ENCODE data around the gene COL2A1. TPM values are rescaled to one million over a fixed set of nuclear protein-coding genes. Genes with fewer than 3 reads are reported as not detected.
A peak's percentile ranks its signal among the peaks of the same experiment; 100 is the strongest.

The COL2A1 gene
- 55.4 TPM for polyA plus RNA-seq (2013, experiment 1 of 2)
- polyA plus RNA-seq (2013, experiment 2 of 2): 37.9 TPM

GRCh38 chr12:48004053-48004941 is at the start of gene COL2A1:
TSS of gene COL2A1 (minus strand) at chr12:48004476. CDS start at chr12:48004321, 155 bp downstream.
- H3K9me3 ChIP-seq (ENCODE audit: control insufficient read depth, low read length): no peaks in the 10 kb centered on the region
- no peak within 1 kb of the TSS for H3K27ac ChIP-seq (ENCODE audit: low read depth, low read length, severe bottlenecking)
- WGBS, 2 experiments (ENCODE audit: insufficient coverage in 2 of 2): 0 to 1% methylated on average over 63 to 67 of the region's 83 CpGs

GRCh38 chr12:48053883-48054282 is 49.6 kb upstream of the COL2A1 start:
- Histone ChIP-seq H3K27ac (ENCODE audit: low read depth, low read length, severe bottlenecking) (no peak overlapping the region), H3K4me3 (ENCODE audit: extremely low read depth, insufficient read depth, low read length, poor library complexity, severe bottlenecking) (no peak overlapping the region), H3K4me1 (ENCODE audit: control insufficient read depth, insufficient read depth, low read length, poor library complexity, severe bottlenecking) (no peaks in the 10 kb centered on the region), H3K9me3 (ENCODE audit: control insufficient read depth, low read length) (peaks cover 5% of the 10 kb centered on the region), H3K36me3 (ENCODE audit: control insufficient read depth, insufficient read depth, low read length) (peaks cover 15% of the 10 kb centered on the region)
- 67 to 100% methylated on average over 1 of the region's 4 CpGs for WGBS, 2 experiments (ENCODE audit: insufficient coverage in 2 of 2)

More at GRCh38 chr12:48004053-48004941, at the start of gene COL2A1:
- H3K36me3 ChIP-seq (ENCODE audit: control insufficient read depth, insufficient read depth, low read length): no peaks in the 10 kb centered on the region
- peak within 1 kb of the TSS; percentile 46 for H3K4me3 ChIP-seq (ENCODE audit: extremely low read depth, insufficient read depth, low read length, poor library complexity, severe bottlenecking)
- peaks cover 22% of the 10 kb centered on the region for H3K4me1 ChIP-seq (ENCODE audit: control insufficient read depth, insufficient read depth, low read length, poor library complexity, severe bottlenecking)

- WGBS, 2 experiments (ENCODE audit: insufficient coverage in 2 of 2): 100% methylated on average over 1 of the region's 3 CpGs
- Histone ChIP-seq H3K9me3 (ENCODE audit: control insufficient read depth, low read length) (no peaks in the 10 kb centered on the region), H3K36me3 (ENCODE audit: control insufficient read depth, insufficient read depth, low read length) (peaks cover 11% of the 10 kb centered on the region), H3K4me3 (ENCODE audit: extremely low read depth, insufficient read depth, low read length, poor library complexity, severe bottlenecking) (no peak overlapping the region), H3K27ac (ENCODE audit: low read depth, low read length, severe bottlenecking) (no peak overlapping the region), H3K4me1 (ENCODE audit: control insufficient read depth, insufficient read depth, low read length, poor library complexity, severe bottlenecking) (no peaks in the 10 kb centered on the region)
These were observed 48.8 kb upstream of the COL2A1 start for GRCh38 chr12:48053122-48053521.

GRCh38 chr12:48051681-48052080 is 47.4 kb upstream of the COL2A1 start:
- WGBS, 2 experiments (ENCODE audit: insufficient coverage in 2 of 2): no CpG with 5 or more reads among the region's 2 CpGs
- H3K36me3 ChIP-seq (ENCODE audit: control insufficient read depth, insufficient read depth, low read length): peaks cover 26% of the 10 kb centered on the region
- no peak overlapping the region for H3K4me3 ChIP-seq (ENCODE audit: extremely low read depth, insufficient read depth, low read length, poor library complexity, severe bottlenecking)
- H3K9me3 ChIP-seq (ENCODE audit: control insufficient read depth, low read length): no peaks in the 10 kb centered on the region
- no peak overlapping the region for H3K27ac ChIP-seq (ENCODE audit: low read depth, low read length, severe bottlenecking)
- no peaks in the 10 kb centered on the region for H3K4me1 ChIP-seq (ENCODE audit: control insufficient read depth, insufficient read depth, low read length, poor library complexity, severe bottlenecking)

- Histone ChIP-seq H3K27ac (ENCODE audit: low read depth, low read length, severe bottlenecking) (no peak overlapping the region), H3K4me3 (ENCODE audit: extremely low read depth, insufficient read depth, low read length, poor library complexity, severe bottlenecking) (no peak overlapping the region), H3K4me1 (ENCODE audit: control insufficient read depth, insufficient read depth, low read length, poor library complexity, severe bottlenecking) (no peaks in the 10 kb centered on the region), H3K9me3 (ENCODE audit: control insufficient read depth, low read length) (no peaks in the 10 kb centered on the region), H3K36me3 (ENCODE audit: control insufficient read depth, insufficient read depth, low read length) (peaks cover 39% of the 10 kb centered on the region)
- WGBS, 2 experiments (ENCODE audit: insufficient coverage in 2 of 2): 93% methylated on average over 6 of the region's 6 CpGs
These were observed 45.9 kb upstream of the COL2A1 start for GRCh38 chr12:48050174-48050573.

- H3K27ac ChIP-seq (ENCODE audit: low read depth, low read length, severe bottlenecking): no peak overlapping the region
- H3K36me3 ChIP-seq (ENCODE audit: control insufficient read depth, insufficient read depth, low read length): peaks cover 56% of the 10 kb centered on the region
These were observed 41.8 kb upstream of the COL2A1 start for GRCh38 chr12:48045965-48046518.

GRCh38 chr12:48045061-48045846 is 41.0 kb upstream of the COL2A1 start:
- Histone ChIP-seq H3K36me3 (ENCODE audit: control insufficient read depth, insufficient read depth, low read length) (peaks cover 51% of the 10 kb centered on the region), H3K27ac (ENCODE audit: low read depth, low read length, severe bottlenecking) (no peak overlapping the region), H3K4me3 (ENCODE audit: extremely low read depth, insufficient read depth, low read length, poor library complexity, severe bottlenecking) (no peak overlapping the region), H3K9me3 (ENCODE audit: control insufficient read depth, low read length) (no peaks in the 10 kb centered on the region), H3K4me1 (ENCODE audit: control insufficient read depth, insufficient read depth, low read length, poor library complexity, severe bottlenecking) (no peaks in the 10 kb centered on the region)
- WGBS, 2 experiments (ENCODE audit: insufficient coverage in 2 of 2): 83 to 94% methylated on average over 3 to 4 of the region's 6 CpGs

More at GRCh38 chr12:48045965-48046518, 41.8 kb upstream of the COL2A1 start:
- no peaks in the 10 kb centered on the region for H3K4me1 ChIP-seq (ENCODE audit: control insufficient read depth, insufficient read depth, low read length, poor library complexity, severe bottlenecking)
- no peak overlapping the region for H3K4me3 ChIP-seq (ENCODE audit: extremely low read depth, insufficient read depth, low read length, poor library complexity, severe bottlenecking)
- 100% methylated on average over 1 of the region's 2 CpGs; no CpG with 5 or more reads in 1 of the 2 experiments for whole genome bisulfite sequencing, 2 experiments (ENCODE audit: insufficient coverage in 2 of 2)
- no peaks in the 10 kb centered on the region for H3K9me3 ChIP-seq (ENCODE audit: control insufficient read depth, low read length)

GRCh38 chr12:48044396-48044795 is 40.1 kb upstream of the COL2A1 start:
- H3K4me1 ChIP-seq (ENCODE audit: control insufficient read depth, insufficient read depth, low read length, poor library complexity, severe bottlenecking): no peaks in the 10 kb centered on the region
- peaks cover 48% of the 10 kb centered on the region for H3K36me3 ChIP-seq (ENCODE audit: control insufficient read depth, insufficient read depth, low read length)
- H3K9me3 ChIP-seq (ENCODE audit: control insufficient read depth, low read length): no peaks in the 10 kb centered on the region
- H3K27ac ChIP-seq (ENCODE audit: low read depth, low read length, severe bottlenecking): no peak overlapping the region
- no peak overlapping the region for H3K4me3 ChIP-seq (ENCODE audit: extremely low read depth, insufficient read depth, low read length, poor library complexity, severe bottlenecking)
- 92 to 96% methylated on average over 6 to 7 of the region's 7 CpGs for WGBS, 2 experiments (ENCODE audit: insufficient coverage in 2 of 2)

GRCh38 chr12:48043771-48044170 is 39.5 kb upstream of the COL2A1 start:
- Histone ChIP-seq H3K4me1 (ENCODE audit: control insufficient read depth, insufficient read depth, low read length, poor library complexity, severe bottlenecking) (no peaks in the 10 kb centered on the region), H3K36me3 (ENCODE audit: control insufficient read depth, insufficient read depth, low read length) (peaks cover 48% of the 10 kb centered on the region), H3K4me3 (ENCODE audit: extremely low read depth, insufficient read depth, low read length, poor library complexity, severe bottlenecking) (no peak overlapping the region), H3K27ac (ENCODE audit: low read depth, low read length, severe bottlenecking) (no peak overlapping the region), H3K9me3 (ENCODE audit: control insufficient read depth, low read length) (no peaks in the 10 kb centered on the region)
- WGBS, 2 experiments (ENCODE audit: insufficient coverage in 2 of 2): 100% methylated on average over 1 of the region's 4 CpGs; no CpG with 5 or more reads in 1 of the 2 experiments

- Histone ChIP-seq H3K4me3 (ENCODE audit: extremely low read depth, insufficient read depth, low read length, poor library complexity, severe bottlenecking) (no peak overlapping the region), H3K4me1 (ENCODE audit: control insufficient read depth, insufficient read depth, low read length, poor library complexity, severe bottlenecking) (peaks cover 12% of the 10 kb centered on the region), H3K9me3 (ENCODE audit: control insufficient read depth, low read length) (no peaks in the 10 kb centered on the region), H3K27ac (ENCODE audit: low read depth, low read length, severe bottlenecking) (no peak overlapping the region), H3K36me3 (ENCODE audit: control insufficient read depth, insufficient read depth, low read length) (peaks cover 34% of the 10 kb centered on the region)
- 87 to 91% methylated on average over 2 to 3 of the region's 5 CpGs for WGBS, 2 experiments (ENCODE audit: insufficient coverage in 2 of 2)
These were observed 37.5 kb upstream of the COL2A1 start for GRCh38 chr12:48041591-48042423.

Data from mesodermal cell (in vitro differentiated cells).